NCI-H446 treated with DMSO at 0.1 percent for 48 hours (cell line): ENCODE results near the gene ETNK2.

Source experiments
- DNase-seq: peaks from one replicate; lab custom pipeline; 2025; lab: John Stamatoyannopoulos, UW

Gene ETNK2, protein sequence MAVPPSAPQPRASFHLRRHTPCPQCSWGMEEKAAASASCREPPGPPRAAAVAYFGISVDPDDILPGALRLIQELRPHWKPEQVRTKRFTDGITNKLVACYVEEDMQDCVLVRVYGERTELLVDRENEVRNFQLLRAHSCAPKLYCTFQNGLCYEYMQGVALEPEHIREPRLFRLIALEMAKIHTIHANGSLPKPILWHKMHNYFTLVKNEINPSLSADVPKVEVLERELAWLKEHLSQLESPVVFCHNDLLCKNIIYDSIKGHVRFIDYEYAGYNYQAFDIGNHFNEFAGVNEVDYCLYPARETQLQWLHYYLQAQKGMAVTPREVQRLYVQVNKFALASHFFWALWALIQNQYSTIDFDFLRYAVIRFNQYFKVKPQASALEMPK

DNA sequence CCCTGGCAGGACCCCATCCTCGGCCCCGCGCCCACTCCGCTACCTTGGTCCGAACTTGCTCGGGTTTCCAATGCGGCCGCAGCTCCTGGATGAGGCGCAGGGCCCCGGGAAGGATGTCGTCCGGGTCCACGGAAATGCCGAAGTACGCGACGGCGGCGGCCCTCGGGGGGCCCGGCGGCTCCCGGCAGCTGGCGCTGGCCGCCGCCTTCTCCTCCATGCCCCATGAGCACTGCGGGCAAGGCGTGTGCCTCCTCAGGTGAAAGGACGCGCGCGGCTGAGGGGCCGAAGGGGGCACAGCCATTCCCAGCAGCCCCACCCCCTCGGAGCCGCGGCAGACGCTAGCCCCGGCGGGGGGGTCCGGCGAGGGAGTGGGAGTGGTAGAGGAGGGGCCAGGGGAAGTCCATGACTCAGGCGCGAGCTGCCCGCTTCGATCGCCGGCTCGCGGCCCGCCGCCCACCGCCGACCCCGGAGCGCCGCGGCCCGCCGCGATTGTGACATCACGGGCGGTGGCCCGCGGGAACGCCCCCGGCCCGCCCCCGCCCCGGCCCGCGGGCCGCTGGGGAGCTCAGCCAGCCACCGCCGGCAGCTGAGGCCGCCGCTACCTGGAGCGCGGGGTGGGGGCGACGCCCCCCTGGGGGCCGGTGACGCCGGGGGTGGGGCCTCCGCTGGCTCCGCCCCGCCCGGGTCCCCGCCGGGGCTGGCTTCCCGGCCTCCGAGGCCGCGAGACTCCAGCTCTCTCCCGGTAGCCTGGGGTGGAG lies at the start of gene ETNK2:
ETNK2 (minus strand) TSS at position 493 of the 758 bp plus-strand sequence; CDS start at position 301, 192 bp downstream.
- DNase-seq = peak; percentile 19

DNA sequence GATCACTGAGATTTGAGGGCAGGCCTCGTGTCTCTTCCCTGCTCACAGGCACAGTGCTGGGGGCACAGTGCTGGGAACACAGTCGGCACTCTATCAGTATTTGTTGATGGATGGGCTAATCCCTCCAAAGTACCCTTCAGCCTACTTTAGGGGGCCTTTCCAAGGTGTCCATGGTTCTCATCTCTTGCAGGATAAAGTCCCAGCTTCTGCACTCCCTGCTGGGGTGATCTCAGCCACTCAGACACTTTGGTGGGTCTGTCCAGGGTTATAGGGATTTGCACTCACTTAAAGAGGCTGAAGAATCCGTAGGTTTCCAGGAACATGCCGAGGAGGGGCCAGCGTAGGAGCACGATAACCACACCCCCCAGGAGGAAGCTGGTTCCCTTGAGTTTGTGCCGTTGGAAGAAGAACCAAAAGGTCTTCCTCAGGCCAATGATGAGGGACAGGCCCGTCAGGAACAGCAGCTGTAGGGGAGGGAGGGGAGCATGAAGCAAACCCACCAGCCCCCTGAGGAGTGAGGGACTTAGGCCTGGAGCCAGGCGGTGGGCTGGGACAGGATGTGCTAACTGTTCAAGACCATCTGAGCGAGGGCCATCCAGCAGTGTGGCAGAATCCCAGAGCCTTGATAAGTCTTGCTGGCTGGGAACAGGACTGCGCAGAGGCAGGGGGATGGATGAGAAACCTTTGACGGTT lies 49.6 kb upstream of the ETNK2 start:
- no peak for DNase-seq

DNA sequence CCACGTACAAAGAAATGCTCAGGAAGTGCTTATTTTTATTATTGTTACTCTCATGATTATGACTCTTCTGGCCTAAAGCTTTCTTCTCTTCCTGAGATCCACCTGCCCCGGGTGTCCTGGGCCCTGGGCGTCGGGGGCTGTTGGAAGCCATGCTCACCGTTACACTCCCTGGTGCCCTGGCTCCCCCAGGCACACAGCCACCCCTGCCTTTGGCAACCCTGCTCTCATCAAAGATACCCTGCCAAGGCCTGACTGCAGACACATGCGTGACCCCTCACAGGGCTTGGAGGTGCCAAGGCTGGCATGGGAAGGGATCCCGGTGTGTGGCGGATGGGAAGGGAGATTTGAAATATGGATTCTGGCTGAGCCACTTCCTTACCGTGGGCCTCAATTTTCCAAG lies 47.7 kb upstream of the ETNK2 start:
- DNase-seq = peak; percentile 40

DNA sequence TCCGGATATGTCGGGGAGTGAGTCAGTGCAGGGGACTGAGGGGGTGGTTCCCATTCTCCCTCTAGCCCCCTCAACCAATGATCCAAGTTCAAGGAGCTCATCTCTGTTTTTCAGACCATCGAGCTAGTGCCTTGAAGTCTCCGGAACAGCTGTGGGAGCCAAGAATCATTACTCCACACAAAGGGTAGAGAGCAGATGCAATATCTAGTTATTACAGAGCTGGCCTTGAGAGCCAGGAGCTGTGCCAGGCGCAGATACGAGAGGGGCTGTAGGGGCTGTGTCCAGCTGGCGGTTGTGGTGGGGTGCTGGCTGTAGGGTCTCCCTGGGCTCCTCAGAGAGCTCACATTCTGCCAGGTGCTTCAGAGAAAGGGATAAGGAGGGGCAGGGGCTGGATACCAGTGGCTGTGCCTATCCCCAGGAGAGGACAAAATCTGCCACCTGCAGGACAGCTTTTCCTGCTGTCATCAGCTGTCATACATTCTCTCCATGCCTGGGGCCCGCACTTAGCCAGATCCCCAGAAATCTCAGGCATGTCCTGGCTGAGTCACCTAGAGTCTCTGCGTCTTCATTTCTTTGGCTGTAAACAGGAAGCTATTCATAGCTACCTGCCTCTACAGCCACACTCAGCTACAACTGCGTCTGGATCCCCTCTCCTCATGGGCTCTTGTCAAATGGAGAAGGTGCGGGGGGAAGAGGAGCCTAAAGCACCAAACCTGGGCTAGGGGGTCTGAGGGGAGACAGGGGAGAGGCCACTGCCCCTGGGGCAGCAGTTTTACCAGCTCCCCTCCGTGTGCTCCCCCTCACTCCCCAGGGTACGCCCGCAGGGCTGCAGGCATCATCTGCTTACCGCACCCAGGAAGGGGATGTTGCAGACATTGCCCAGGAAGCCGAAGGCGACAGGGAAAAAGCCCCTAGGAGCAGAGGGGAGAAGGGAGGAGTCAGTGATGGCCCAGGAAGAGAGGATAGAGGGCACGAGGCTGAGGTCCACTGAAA lies 46.8 kb upstream of the ETNK2 start:
- DNase-seq = peak; percentile 44

DNA sequence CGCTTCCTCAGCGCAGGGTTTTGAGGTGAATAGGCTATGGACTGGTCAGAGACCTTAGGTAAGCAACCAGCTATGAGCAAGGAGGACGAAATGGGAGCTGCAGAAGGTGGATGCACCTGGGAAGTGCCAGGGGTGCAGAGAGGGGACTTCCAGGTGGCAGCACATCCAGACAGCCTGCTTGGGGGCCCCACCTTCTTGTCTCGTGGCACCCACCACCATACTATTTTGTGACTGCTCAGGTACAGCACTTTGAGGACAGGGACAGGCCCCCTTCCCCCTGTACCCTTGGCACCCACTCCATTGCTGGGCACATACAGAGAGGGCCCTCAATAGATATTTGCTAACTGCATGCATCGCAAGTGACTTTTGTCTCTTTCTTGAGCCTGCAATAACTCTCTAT lies 45.2 kb upstream of the ETNK2 start:
- DNase-seq = no peak

DNA sequence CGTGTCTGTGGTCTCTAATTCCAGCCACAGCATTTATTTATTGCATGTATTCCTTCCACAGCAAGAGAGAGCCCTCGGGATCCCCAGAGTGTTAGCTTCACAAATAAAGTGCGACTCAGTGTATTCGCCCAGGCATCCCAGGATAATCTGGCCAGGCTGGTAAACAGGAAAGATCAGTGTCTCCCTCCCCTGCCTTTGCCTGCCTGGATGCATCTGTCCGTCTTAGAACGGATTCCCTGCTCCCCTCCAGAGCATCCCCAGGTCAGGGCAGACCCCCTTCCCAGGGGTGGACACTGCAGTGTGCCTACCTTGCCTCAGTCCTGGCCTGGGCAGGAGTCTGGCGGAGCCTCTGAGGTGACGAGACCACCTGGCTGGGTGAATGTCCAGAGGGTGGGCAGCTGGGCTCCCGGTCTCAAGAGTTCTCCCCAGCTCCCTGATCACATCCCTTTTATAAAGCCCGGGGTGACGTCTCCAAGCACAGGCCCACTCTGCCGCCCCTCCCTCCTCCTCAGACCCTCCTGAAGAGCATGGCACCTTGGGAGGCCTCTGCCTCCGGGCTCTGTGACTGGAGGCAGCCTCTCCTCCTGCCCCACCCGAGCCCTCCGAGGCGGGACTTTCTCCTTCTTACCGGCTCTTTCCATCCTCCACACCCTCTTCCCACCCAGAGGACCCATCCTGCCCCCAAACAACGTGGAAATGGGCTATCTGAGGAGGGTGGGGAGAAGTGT lies 44.4 kb upstream of the ETNK2 start, which contains the start of gene KISS1:
KISS1 (minus strand) TSS at position 424 of the 728 bp plus-strand sequence. CDS start 3,615 bp downstream, outside the sequence.
- no peak for DNase-seq

DNA sequence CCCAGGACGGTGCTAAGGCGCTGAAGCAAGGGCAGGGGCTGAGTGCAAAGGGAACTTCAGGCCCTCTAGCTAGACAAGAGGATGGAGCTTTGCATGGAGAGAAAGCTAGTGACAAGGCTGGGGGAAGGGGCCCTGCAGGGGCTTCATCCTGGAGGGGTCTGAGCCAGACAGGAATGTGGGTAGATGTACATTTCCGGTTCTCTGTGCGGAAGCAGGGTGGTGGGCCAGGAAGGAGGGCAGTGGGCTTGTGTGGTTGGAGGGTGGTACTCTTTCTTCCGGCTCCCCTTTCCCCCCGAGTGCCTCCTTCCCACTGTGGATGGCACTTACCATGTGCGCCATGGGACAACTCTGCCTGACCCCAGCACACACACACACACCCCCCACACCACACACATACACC lies 42.9 kb upstream of the ETNK2 start:
- no peak for DNase-seq

DNA sequence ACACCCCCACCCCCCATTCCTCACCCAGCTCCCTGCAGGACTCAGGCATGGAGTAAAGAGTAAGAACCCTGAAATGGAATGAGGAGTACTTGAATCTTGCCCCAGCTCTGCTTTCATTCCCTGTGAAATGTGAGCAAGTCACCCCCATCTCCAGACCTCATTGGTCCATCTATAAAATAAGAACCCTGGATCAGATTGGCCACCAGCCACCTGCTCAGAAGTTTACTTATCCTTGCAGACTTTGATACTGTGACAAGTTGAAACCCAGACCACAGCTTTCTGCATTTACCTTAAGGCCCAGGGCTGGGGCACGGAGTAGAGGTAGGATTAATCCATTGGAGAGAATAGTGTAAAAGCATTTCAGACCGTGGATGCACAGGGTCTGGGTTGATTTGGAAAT lies 42.2 kb upstream of the ETNK2 start:
- no peak for DNase-seq

DNA sequence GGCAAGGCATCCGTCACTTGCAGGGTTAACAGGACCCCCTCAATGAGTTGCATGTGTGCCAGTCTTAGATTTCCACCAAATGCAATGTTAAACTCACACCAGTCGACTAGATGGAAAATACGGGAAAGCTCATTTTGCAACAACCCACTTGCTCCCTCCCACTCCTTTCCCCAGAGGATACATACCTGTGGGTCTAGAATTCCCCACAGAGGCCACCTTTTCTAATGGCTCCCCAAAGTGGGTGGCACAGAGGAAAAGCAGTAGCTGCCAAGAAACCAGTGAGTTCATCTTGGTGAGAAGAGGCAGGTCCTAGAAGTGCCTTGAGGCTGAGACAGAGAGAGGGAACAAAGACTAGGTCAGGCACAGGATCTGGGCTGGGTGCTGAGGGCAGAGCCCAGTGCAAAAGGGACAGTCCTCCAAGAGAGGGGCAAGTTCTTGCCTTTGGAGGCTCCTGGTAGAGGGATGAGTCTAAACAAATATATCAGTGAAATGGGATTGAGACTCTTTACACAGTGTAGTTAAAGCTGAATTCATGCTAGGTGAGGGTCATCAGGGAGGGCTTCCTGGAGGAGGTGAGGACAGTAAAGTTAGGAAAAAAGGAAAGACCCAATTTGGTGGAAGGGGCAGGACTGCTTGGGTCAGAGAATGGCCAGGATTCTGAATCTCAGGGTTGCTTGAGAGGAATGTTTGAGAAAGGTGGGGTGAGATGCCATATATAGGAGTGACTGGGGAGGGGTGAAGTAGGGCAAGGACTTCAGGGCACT lies 40.9 kb upstream of the ETNK2 start:
- DNase-seq = no peak

DNA sequence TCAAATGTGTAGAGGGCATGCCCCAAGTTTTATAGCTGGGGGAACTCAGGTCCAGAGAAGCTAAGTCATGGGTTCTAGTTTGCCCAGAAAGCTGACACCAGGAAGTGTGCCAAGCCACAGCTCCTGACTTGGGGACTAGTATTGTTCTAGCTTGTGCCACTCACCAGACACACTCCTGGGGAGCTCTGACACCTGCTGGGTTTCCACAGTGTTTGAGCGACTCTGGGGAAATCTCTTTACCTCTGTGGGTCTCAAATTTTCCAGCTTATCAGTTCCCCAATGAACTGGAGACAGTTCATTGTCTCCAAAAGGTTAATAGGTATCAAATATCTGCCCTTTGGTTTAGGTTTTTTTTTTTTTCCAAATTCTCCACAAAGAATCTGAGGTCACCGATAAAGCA lies 40.2 kb upstream of the ETNK2 start:
- no peak for DNase-seq

DNA sequence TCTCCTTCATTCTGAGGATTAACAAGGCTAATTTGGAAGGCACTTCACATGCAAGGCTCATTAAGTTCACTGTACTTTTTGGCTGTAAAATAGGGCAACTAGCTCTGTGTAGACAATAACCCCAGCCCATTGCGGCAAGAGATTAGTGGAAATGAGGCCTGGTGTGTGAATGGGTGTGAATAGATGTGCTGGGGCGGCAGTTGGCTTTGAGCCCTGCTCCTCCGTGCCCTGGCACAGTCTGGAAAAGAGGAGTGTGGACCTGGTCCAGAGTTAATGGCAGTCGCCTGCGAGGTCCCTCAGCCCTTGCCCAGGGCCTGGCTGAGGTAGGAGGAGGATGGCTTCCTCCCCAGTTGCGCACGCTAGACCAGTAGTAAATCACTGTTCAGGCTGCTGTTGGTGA lies 39.6 kb upstream of the ETNK2 start:
- DNase-seq = peak; percentile 79

DNA sequence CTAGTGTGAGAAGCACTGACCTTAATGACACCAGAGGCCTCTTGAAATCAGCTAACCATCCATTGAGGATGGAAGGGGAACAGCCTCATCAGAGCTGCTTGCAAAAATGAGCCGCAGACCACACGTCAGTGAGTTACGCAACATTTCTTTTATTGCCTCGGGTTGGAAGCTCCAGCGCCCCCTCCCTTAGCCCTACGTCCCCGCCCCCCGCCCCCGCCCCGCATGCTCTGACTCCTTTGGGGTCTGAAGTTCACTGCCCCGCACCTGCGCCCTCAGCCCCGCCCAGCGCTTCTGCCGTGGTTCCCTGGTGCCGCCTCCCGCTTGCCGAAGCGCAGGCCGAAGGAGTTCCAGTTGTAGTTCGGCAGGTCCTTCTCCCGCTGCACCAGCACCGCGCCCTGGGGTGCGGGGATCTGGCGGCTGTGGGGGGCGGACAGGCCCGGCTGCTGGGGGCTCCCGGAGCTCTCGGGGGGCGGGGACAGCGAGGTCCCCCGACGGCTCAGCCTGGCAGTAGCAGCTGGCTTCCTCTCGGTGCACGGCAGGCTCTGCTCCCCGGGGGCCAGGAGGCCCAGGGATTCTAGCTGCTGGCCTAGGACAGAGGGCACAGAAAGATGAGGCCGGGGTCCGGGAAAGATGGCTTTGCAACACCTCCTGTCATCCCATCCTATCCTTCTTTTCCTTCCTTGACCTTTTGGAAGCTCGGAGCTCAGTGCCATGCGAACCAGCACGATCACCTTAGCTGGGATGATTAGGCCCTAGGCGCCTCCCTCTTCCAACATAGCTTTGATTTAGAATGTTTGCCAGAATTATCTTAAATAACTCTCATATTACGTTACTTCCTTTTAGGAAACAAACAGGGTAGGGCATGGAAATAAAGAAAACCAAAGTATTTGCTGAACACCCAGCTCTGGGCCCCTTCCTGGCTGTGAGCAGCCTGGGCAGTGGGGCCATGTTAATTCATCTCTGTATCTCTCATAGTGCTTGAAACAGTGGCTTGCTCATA lies 38.7 kb upstream of the ETNK2 start:
- DNase-seq = no peak

DNA sequence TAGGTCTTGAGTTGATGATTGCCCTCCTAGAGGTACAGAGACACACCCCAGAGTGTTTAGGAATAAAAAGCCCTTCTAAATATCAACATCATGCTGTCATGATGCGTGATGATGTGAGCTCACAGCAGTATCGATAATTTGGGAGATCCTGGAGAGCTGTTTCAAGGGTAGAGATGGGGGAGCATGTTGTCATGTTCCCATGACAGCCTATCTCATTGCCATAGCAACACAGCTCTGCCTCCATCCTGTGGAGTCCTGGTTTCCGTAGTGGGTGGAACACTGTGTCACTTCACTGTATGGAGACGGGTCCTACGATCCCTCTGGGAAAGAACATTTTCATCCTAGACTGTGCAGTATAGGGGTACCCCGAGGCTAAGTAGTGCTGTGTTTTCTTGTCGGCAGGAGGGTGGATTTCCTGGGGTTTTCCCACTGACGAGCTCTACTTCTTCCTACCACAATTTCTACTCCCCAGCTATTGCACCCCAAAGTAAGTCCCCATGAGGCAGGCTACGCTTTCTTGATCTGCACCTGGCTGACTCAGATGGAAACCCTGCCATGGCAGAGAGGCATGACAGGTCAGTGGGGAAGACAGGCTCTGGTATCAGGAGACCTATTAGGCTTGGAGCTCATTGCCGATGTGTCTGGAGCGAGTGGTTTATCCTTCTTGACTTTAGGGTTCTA lies 37.3 kb upstream of the ETNK2 start:
- DNase-seq = no peak

DNA sequence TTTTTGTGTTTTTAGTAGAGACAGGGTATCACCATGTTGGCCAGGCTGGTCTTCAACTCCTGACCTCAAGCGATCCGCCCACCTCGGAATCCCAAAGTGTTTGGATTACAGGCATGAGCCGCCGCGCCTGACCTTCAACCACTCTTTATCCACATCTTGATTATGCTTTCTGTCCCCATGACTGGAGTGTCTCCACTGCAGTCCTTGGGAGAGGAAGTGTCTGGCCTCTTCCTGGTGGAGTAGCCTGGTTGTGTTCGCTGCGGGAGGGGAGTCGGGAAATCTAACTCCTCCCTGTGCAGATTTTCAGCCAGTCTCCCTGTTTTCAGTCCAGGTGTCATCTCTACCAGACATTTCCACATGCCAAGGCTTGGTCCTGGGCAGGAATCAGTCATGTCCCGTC lies 34.8 kb upstream of the ETNK2 start:
- no peak for DNase-seq

DNA sequence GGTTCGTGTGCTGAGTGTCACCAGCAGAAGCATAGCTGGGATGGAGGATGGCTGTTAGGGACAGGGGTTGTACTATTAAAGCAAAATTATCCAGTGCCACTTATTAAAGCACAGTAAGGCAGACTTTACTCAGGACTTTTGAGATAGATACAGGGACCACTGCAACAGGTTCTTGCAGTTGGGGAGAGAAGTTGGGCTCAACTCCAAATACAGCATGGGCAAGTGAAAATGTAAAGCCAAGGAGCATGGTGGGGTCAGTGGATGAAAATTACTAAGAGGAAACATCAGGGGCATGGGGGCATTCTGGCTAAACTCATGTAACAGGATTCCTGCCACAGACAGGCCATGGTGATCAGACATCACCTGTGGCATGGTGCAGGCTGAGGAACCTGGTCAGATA lies 29.3 kb upstream of the ETNK2 start:
- DNase-seq = no peak

DNA sequence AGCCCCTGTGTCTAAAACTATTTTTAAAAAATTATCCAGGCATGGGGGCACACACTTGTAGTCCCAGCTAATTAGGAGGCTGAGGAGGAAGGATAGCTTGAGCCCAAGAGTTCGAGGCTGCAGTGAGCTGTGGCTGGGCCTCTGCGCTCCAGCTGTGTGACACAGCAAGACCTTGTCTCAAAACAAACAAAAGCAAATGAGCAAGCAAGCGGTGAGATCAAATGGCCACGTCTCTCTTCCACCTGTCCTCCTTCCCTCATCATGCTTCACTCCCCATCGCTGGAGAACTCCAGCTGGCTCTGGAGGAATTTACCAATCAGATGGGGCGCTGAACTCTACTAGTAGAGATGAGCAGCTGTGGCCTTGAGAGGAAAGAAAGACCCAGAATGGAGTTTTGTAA lies 28.3 kb upstream of the ETNK2 start:
- DNase-seq = no peak

DNA sequence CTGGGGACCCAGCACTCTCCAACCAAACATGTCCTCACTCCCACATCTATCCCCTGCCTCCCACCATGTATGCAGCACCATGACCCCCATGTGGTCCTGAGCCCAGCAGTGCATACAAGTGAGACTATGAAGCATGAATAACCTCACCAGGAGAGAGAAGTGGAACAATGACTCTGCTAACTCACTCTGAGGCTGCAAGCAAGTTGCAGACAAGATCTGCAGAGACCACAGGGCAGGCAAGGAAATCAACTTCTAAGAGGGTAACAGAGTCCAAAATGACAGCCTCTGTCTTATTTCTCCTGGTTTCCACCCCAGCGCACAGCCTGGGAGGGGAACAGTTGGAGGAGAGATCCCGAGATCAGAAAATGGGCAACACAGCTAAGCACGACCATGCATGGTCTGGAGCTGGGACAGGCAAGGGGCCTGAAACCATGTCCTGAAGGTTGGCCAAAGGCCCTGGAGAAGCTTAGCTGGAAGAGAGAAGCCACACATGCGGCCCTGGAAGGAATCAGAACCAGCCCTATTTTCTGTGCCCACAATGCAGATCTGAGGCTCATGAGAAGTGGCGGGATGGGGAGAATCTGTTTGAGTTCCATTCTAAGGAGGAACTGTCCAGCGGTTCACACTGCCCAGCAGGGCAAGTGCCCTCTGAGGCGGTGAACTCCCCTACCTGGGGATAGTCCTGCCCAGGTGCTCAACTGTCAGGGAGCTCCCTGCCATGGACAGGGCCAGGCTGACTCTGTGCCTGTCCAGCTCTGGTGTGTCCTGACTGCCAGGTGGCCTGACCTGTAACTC lies 26.8 kb upstream of the ETNK2 start:
- no peak for DNase-seq
